ENCODE results near the gene LARGE1. TPM values are rescaled to one million over a fixed set of nuclear protein-coding genes. Genes with fewer than 3 reads are reported as not detected.

LARGE1 gene
- total and polyA plus RNA-seq, 9 of the 15 experiments (the other 6 are each of a cell fraction or from before 2014, with no cell fraction given): 0.01 to 0.66 (median 0.14) TPM; not detected in 2

DNA sequence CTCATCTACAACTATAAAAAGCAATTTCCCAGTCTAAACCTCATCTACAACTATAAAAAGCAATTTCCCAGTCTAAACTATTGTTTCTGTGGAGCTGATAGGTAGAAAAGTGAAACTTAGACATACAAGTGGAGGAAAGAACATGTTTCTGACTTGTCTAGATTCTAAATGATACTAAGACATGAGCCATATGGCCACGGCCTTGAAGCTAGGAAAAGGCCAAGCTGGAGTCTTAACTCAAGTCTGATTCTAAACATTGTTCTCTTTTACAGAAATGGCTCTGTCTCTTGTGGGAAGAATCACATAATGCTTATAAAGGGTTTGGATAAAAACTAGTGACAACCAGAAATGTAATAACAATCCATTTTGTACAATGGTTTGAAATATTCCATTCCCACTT, 43.8 kb upstream of the LARGE1 start:
- Histone ChIP-seq H3K36me3 (ENCODE audit: control insufficient read depth, insufficient read depth, low read length) (no peaks in the 10 kb centered on the region), H3K4me1 (replicated peaks in 1 of 2; ENCODE audit: control insufficient read depth in 2 of 2, insufficient read depth in 2 of 2, low read length in 2 of 2) (no peaks in the 10 kb centered on the region), H3K4me2 (ENCODE audit: insufficient read depth, low read length) (no peak overlapping the region), H3K4me3 (no peak overlapping the region), H3K9me1 (ENCODE audit: control insufficient read depth, insufficient read depth, low read length) (no peaks in the 10 kb centered on the region), H3K9me3 (replicated peaks; ENCODE audit: control insufficient read depth, insufficient read depth, low read depth, low read length) (no peaks in the 10 kb centered on the region), H4K20me1 (replicated peaks; ENCODE audit: control insufficient read depth, insufficient read depth, low read length) (no peaks in the 10 kb centered on the region), H2AFZ (ENCODE audit: low read depth, low read length) (no peak overlapping the region), H3K79me2 (ENCODE audit: control insufficient read depth, insufficient read depth, low read length) (no peaks in the 10 kb centered on the region), H3K27me3 (ENCODE audit: control insufficient read depth in 2 of 2, insufficient read depth in 2 of 2, low read length in 2 of 2) (no peaks in the 10 kb centered on the region), H3K9ac (ENCODE audit: insufficient read depth in 1 of 2, low read depth in 2 of 2, low read length in 2 of 2) (no peak overlapping the region), H3K27ac (ENCODE audit: extremely low read depth, low read depth, low read length) (no peak overlapping the region)
- FAIRE-seq (no peak), DNase-seq (ENCODE audit: extremely low read depth in 1 of 4, low spot score in 3 of 4) (no peak), ATAC-seq (no peak)
- BruUV-seq (replicated peaks): no TSS peak
- in situ Hi-C loops (cut with MboI) (no loop called here), intact Hi-C loops (cut with micrococcal nuclease) (no loop called here)
- no peak for TF ChIP-seq ZNF143 (CRISPR knock-in tag; IDR thresholded peaks at IDR 0.05)
- no peak for TF ChIP-seq SMARCA5 (IDR thresholded peaks at IDR 0.05)
- no peak for TF ChIP-seq TAF15 (IDR thresholded peaks at IDR 0.05; ENCODE audit: low read depth, low read length)
- TF ChIP-seq GATAD2A (IDR thresholded peaks at IDR 0.05): no peak
- no peak for TF ChIP-seq NELFE (IDR thresholded peaks at IDR 0.05; ENCODE audit: insufficient read depth, insufficient read length)
- TF ChIP-seq ZNF764 (CRISPR knock-in tag; IDR thresholded peaks at IDR 0.05; ENCODE audit: low read depth): no peak
- CTCF ChIA-PET (ENCODE audit: low intra/inter-chr PET ratio): no interaction called here
- WGBS (ENCODE audit: insufficient coverage, low coverage, missing lambda C conversion rate): 0% methylated on average over 1 of the region's 1 CpG
- POLR2A ChIA-PET: no interaction called here

DNA sequence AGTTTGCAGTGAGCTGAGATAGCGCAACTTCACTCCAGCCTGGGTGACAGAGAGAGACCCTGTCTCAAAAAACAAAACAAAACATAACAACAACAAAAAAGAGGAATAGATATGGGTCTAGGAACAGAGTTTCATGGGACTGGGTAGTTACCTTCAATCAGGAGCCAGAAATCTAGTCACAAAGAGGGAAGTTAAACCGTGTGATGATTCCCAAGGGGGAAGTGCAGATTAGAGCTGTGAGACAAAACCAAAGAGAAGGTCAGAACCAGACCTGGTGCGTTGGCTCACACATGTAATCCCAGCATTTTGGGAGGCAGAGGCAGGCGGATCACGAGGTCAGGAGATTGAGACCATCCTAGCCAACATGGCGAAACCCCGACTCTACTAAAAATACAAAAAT, 42.1 kb upstream of the LARGE1 start:
- Histone ChIP-seq H3K27me3 (ENCODE audit: control insufficient read depth in 2 of 2, insufficient read depth in 2 of 2, low read length in 2 of 2) (no peaks in the 10 kb centered on the region), H2AFZ (ENCODE audit: low read depth, low read length) (no peak overlapping the region), H3K9me1 (ENCODE audit: control insufficient read depth, insufficient read depth, low read length) (no peaks in the 10 kb centered on the region), H3K79me2 (ENCODE audit: control insufficient read depth, insufficient read depth, low read length) (no peaks in the 10 kb centered on the region), H4K20me1 (replicated peaks; ENCODE audit: control insufficient read depth, insufficient read depth, low read length) (no peaks in the 10 kb centered on the region), H3K4me2 (ENCODE audit: insufficient read depth, low read length) (no peak overlapping the region), H3K9me3 (replicated peaks; ENCODE audit: control insufficient read depth, insufficient read depth, low read depth, low read length) (no peaks in the 10 kb centered on the region), H3K9ac (ENCODE audit: insufficient read depth in 1 of 2, low read depth in 2 of 2, low read length in 2 of 2) (no peak overlapping the region), H3K27ac (ENCODE audit: extremely low read depth, low read depth, low read length) (no peak overlapping the region), H3K36me3 (ENCODE audit: control insufficient read depth, insufficient read depth, low read length) (no peaks in the 10 kb centered on the region), H3K4me3 (no peak overlapping the region), H3K4me1 (replicated peaks in 1 of 2; ENCODE audit: control insufficient read depth in 2 of 2, insufficient read depth in 2 of 2, low read length in 2 of 2) (no peaks in the 10 kb centered on the region)
- TF ChIP-seq MEIS2 (IDR thresholded peaks at IDR 0.05; ENCODE audit: partially characterized antibody): no peak
- no peak for TF ChIP-seq FIP1L1 (IDR thresholded peaks at IDR 0.05; ENCODE audit: low read depth, low read length, poor library complexity, severe bottlenecking)
- TF ChIP-seq SMAD4 (CRISPR knock-in tag; conservative IDR thresholded peaks at IDR 0.05): no peak
- TF ChIP-seq FOSL1 (tag; conservative IDR thresholded peaks at IDR 0.05): no peak
- no peak for TF ChIP-seq XRCC4 (IDR thresholded peaks at IDR 0.05; ENCODE audit: extremely low read depth, insufficient read depth, insufficient read length)
- FAIRE-seq (no peak), ATAC-seq (no peak), DNase-seq (ENCODE audit: extremely low read depth in 1 of 4, low spot score in 3 of 4) (no peak)
- 0% methylated on average over 6 of the region's 7 CpGs for WGBS (ENCODE audit: insufficient coverage, low coverage, missing lambda C conversion rate)
- BruUV-seq (replicated peaks): no TSS peak
- POLR2A ChIA-PET: no interaction called here
- CTCF ChIA-PET (ENCODE audit: low intra/inter-chr PET ratio): no interaction called here
- intact Hi-C loops (cut with micrococcal nuclease): no loop called here
- in situ Hi-C loops (cut with MboI): no loop called here

All from K562 (cell line).